Naive B cell (primary cell): ENCODE measurements around the gene TPRX1. TPM values are rescaled to one million over a fixed set of nuclear protein-coding genes. Genes with fewer than 3 reads are reported as not detected.
"Not testable (repeated sequence)": the region's sequence is repeated elsewhere in the genome, so short reads cannot be mapped to it uniquely, and the experiment has no call there.

Experiments
- ATAC-seq, 2 donors: fragments of 150-1000 bp; cut with Tn5 transposase; 2 replicates each; pipeline ENCODE4 v1.10.0; 2021; ENCODE audit warnings: low read depth in 2 of 2, mild to moderate bottlenecking in 2 of 2, moderate library complexity in 2 of 2
- DNase-seq: peaks from one replicate; pipeline ENCODE4 v3.0.0; 2022
- H3K27ac Mint-ChIP-seq, 6 donors: one replicate each; pipeline ENCODE4 v1.8.0; 2020 to 2022; ENCODE audit warnings: mild to moderate bottlenecking in 6 of 6, mixed read lengths in 6 of 6, moderate library complexity in 5 of 6, inconsistent platforms in 2 of 6
- H3K27me3 Mint-ChIP-seq, 3 donors: one replicate each; pipeline ENCODE4 v1.8.0; 2021 to 2022; ENCODE audit warnings: mixed read lengths in 3 of 3, mild to moderate bottlenecking in 1 of 3
- H3K36me3 Mint-ChIP-seq, 2 donors: one replicate each; pipeline ENCODE4 v1.8.0; 2020 to 2022; ENCODE audit warnings: mixed read lengths in 2 of 2, inconsistent platforms in 1 of 2, mild to moderate bottlenecking in 1 of 2
- H3K4me1 Mint-ChIP-seq, 3 donors: one replicate each; pipeline ENCODE4 v1.8.0; 2020 to 2022; ENCODE audit warnings: mixed read lengths in 3 of 3, inconsistent platforms in 1 of 3, mild to moderate bottlenecking in 1 of 3, moderate library complexity in 1 of 3
- H3K4me3 Mint-ChIP-seq, 8 donors: one replicate each; pipeline ENCODE4 v1.8.0; 2020 to 2022; ENCODE audit warnings: mild to moderate bottlenecking in 8 of 8, mixed read lengths in 8 of 8, moderate library complexity in 8 of 8, inconsistent platforms in 2 of 8
- H3K9me3 Mint-ChIP-seq, 7 donors: one replicate each; pipeline ENCODE4 v1.8.0; 2020 to 2022; ENCODE audit warnings: mixed read lengths in 7 of 7, mild to moderate bottlenecking in 5 of 7, inconsistent platforms in 2 of 7, moderate library complexity in 1 of 7
- polyA plus RNA-seq, 6 donors: library from polyadenylated mRNA; unstranded; fragments of 300-500 nt; fragmentation: Illumina TruSeq; gene quantifications; one replicate each; pipeline ENCODE4 v1.2.3, GENCODE V29; 2021; ENCODE audit warnings: low read depth in 6 of 6

The TPRX1 gene
- polyA plus RNA-seq, 6 donors from 2014 or later: not detected

DNA sequence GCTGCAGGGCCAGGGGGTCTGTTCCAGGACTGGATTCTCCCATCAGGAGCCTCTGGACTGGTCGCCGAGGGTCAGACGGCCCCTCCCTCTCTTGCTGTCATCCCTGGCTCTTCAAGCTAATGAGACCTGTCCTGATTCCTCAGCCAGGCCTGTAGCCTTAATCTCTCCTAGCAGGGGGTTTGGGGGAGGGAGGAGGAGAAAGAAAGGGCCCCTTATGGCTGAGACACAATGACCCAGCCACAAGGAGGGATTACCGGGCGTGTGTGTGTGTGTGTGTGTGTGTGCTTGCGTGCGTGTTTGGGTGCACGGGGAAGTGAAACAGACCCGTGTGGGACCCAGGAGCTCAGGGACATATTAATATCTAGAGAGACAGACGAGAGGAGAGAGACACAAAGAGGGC, 15.5 kb upstream of the TPRX1 start:
- ATAC-seq (peak; percentile 48 to 65), DNase-seq (no peak)
- Mint-ChIP-seq H3K27me3 (peaks cover 29 to 57% (median 53%) of the 10 kb centered on the region in 3 donors), H3K4me1 (peaks cover 7 to 13% (median 8%) of the 10 kb centered on the region in 3 donors), H3K36me3 (no peaks in the 10 kb centered on the region), H3K4me3 (peak overlapping the region in 5 of 8 donors; percentile 0 to 59 (median 18)), H3K27ac (peak overlapping the region in 2 of 6 donors; percentile 17 to 38), H3K9me3 (peaks cover 0 to 9% (median 0%) of the 10 kb centered on the region in 7 donors)

DNA sequence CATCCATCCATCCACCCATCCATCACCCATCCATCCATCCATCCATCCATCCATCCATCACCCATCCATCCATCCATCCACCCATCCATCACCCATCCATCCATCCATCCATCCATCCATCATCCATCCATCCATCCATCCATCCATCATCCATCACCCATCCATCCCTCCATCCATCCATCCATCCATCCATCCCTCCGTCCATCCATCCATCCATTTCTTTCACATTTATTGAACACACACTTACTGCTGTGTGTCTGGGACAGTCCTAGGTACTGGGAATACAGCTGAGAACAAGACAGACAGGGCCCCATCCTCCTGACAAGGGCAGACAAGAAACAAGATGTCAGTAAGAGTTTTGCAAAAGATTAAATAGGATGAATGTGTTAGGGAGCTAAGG, 13.9 kb upstream of the TPRX1 start:
- H3K9me3 Mint-ChIP-seq, H3K36me3 Mint-ChIP-seq, DNase-seq, ATAC-seq: not testable (repeated sequence)
- Mint-ChIP-seq H3K27me3 (peaks cover 29 to 64% (median 48%) of the 10 kb centered on the region in 3 donors), H3K4me3 (peak overlapping the region in 1 of 8 donors; percentile 35), H3K4me1 (peaks cover 7 to 13% (median 13%) of the 10 kb centered on the region in 3 donors), H3K27ac (peak overlapping the region in 1 of 6 donors; percentile 67)

DNA sequence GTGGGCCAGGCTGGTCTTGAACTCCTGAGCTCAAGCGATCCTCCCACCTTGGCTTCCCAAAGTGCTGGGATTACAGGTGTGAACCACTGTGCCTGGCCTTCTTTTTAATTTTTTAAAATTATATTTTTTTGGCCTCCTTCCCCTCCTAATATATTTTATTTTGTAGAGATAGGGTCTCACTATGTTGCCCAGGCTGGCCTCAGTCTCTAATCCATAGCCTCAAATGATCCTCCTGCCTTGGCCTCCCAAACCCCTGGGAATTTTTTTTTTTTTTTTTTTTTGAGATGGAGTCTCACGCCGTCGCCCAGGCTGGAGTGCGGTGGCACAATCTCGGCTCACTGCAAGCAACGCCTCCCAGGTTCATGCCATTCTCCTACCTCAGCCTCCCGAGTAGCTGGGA, 11.9 kb upstream of the TPRX1 start:
- not testable (repeated sequence) for H3K4me3 Mint-ChIP-seq, H3K9me3 Mint-ChIP-seq, H3K27ac Mint-ChIP-seq, DNase-seq, H3K36me3 Mint-ChIP-seq, ATAC-seq
- peaks cover 7 to 13% (median 13%) of the 10 kb centered on the region in 3 donors for H3K4me1 Mint-ChIP-seq
- peaks cover 24 to 45% (median 39%) of the 10 kb centered on the region in 3 donors for H3K27me3 Mint-ChIP-seq

DNA sequence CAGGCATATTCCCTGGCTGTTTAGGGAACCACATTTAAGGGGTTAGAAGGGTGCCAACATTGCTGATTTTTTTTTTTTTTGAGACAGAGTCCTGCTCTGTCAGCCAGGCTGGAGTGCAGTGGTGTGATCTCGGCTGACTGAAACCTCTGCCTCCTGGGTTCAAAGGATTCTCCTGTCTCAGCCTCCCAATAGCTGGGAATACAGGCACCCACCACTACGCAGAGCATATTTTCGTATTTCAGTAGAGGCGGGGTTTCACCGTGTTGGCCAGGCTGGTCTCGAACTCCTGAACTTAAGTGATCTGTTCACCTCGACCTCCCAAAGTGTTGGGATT, 9.6 kb upstream of the TPRX1 start:
- ATAC-seq (no peak), DNase-seq (no peak)
- peaks cover 0 to 6% (median 0%) of the 10 kb centered on the region in 7 donors for H3K9me3 Mint-ChIP-seq
- H3K27me3 Mint-ChIP-seq: peaks cover 9 to 29% (median 23%) of the 10 kb centered on the region in 3 donors
- H3K27ac Mint-ChIP-seq: no peak overlapping the region
- no peak overlapping the region for H3K4me3 Mint-ChIP-seq
- no peaks in the 10 kb centered on the region for H3K36me3 Mint-ChIP-seq
- H3K4me1 Mint-ChIP-seq: peaks cover 0 to 5% (median 0%) of the 10 kb centered on the region in 3 donors

DNA sequence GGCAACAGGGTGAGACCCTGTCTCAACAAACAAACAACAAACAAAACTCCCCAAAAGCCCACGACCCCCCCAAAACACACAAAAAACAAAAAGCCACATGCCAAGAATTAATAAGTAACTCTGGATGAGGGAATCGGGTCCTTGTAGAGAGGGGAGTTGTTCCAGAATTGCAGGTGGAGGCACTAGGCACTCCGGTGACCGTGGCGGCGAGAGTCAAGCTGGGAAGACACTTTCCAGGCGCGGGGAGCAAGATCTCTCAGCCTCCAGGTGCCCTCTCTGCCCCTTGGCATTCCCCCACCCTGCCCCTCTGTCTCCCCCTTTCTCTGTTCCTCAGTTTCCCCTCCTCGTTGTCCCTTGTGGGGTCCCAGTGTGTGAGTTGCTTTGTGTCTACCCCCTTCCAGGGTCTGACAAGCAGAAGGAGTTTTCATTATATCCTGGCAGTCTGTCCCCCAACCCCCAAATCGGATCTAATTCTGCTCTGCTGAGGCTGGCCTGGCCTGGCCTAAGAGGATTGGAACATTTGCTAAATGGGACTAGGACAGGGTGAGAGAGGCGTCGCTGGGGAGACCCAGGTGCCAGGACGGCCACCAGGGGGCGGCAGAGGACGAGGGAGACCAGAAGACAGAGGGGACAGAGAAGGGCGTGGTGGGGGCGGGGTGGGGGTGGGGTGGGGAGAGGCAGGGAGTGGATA, 9.1 kb upstream of the TPRX1 start:
- DNase-seq (peak; percentile 31), ATAC-seq (peak; percentile 38 to 65)
- no peak overlapping the region for H3K27ac Mint-ChIP-seq
- H3K9me3 Mint-ChIP-seq: peaks cover 0 to under 1% (median 0%) of the 10 kb centered on the region in 7 donors
- peaks cover 0 to 5% (median 0%) of the 10 kb centered on the region in 3 donors for H3K4me1 Mint-ChIP-seq
- H3K4me3 Mint-ChIP-seq: no peak overlapping the region
- no peaks in the 10 kb centered on the region for H3K36me3 Mint-ChIP-seq
- peaks cover 8 to 24% (median 18%) of the 10 kb centered on the region in 3 donors for H3K27me3 Mint-ChIP-seq

DNA sequence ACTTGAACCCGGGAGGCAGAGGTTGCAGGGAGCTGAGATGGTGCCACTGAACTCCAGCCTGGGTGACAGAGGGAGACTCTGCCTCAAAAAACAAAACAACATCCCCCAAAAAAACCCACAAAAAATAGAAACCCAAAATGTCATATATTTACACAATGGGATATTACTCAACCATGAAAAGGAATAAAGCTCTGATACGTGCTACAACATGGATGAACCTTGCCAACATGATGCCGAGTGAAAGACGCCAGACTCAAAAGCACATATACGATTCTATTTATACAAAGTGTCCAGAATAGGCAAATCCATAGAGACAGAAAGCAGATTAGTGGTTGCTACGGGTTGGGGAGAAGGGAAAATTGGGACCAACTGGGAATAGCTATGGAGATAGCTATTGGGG, 2.1 kb upstream of the TPRX1 start:
- Mint-ChIP-seq H3K36me3 (peaks cover 0 to 6% of the 10 kb centered on the region in 2 donors), H3K27me3 (peaks cover 10 to 15% (median 12%) of the 10 kb centered on the region in 3 donors), H3K4me1 (no peaks in the 10 kb centered on the region), H3K27ac (no peak overlapping the region), H3K9me3 (peaks cover 0 to 2% (median under 1%) of the 10 kb centered on the region in 7 donors), H3K4me3 (peak overlapping the region in 1 of 8 donors; percentile 59)
- no peak for ATAC-seq
- no peak for DNase-seq

DNA sequence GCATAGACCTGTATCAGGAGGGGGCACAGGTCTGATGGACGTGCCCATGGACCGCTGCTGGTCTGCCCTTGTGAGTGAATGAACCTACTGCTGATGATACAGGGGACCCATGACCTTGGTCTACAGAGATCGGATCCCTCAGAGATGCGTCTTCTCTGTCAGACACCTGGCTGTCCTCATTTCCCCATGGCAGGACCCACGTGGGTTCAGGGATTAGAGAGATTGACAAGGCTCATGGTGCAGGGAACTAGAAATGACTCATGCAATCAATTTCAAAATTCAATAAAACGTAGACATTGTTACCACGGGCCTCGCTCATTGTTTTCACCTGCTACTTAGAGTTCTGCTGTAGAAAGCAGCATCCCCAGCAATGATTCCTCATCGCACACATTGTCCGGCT, 962 bp upstream of the TPRX1 start:
- Mint-ChIP-seq H3K4me3 (no peak overlapping the region), H3K27me3 (peaks cover 8 to 12% (median 10%) of the 10 kb centered on the region in 3 donors), H3K9me3 (peaks cover 0 to 8% (median 7%) of the 10 kb centered on the region in 7 donors), H3K36me3 (peaks cover 0 to 14% of the 10 kb centered on the region in 2 donors), H3K27ac (no peak overlapping the region), H3K4me1 (no peaks in the 10 kb centered on the region)
- DNase-seq (no peak), ATAC-seq (no peak)

DNA sequence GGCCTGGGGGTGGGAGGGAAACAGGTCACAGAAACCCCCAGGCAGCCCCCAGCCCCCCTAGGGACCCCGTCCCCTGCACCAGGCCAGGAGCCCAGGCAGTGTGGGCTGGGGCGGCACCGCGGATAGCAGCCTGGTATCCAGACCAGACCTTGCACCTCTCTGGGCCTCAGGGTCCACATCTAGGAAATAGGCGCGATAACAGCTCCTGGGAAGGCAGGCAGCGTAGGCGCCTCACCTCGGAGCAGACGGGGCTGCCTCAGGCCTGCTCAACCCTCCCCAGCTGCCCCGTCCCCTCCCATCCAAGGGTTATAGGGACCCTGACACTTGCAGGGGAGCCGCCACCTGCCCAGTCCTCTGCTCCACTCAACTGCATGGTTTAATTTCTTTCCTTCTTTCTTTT, 680 bp downstream of the TPRX1 start:
- H3K4me1 Mint-ChIP-seq, H3K4me3 Mint-ChIP-seq, H3K27ac Mint-ChIP-seq, ATAC-seq, DNase-seq: not testable (repeated sequence)
- Mint-ChIP-seq H3K9me3 (peaks cover 0 to 11% (median 8%) of the 10 kb centered on the region in 7 donors), H3K36me3 (peaks cover 0 to 14% of the 10 kb centered on the region in 2 donors), H3K27me3 (peaks cover 8 to 14% (median 12%) of the 10 kb centered on the region in 3 donors)

DNA sequence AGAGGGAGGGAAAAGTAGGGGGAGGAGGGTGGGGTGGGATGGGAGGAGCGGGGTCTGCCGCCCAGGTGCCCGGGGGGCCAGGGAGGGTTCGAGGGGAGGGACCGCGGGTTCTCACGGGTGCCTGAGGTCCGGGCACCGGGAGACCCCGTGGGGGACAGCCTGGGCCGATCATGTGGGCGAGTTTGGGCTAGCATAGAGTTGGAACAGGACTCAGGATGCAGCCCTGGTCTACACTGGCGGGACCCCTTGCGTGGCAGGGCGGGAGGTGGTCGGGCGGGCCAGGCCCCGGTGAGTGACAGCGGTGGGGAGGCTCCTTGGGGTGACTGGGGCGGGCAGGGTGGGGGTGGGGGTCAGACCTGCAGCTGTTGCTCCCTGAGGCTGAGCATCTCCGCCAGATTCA, 1.2 kb downstream of the TPRX1 start:
- not testable (repeated sequence) for H3K27ac Mint-ChIP-seq, H3K4me1 Mint-ChIP-seq, ATAC-seq, H3K4me3 Mint-ChIP-seq, DNase-seq
- H3K27me3 Mint-ChIP-seq: peaks cover 6 to 15% (median 14%) of the 10 kb centered on the region in 3 donors
- H3K36me3 Mint-ChIP-seq: peaks cover 0 to 14% of the 10 kb centered on the region in 2 donors
- peaks cover 0 to 11% (median 8%) of the 10 kb centered on the region in 7 donors for H3K9me3 Mint-ChIP-seq

DNA sequence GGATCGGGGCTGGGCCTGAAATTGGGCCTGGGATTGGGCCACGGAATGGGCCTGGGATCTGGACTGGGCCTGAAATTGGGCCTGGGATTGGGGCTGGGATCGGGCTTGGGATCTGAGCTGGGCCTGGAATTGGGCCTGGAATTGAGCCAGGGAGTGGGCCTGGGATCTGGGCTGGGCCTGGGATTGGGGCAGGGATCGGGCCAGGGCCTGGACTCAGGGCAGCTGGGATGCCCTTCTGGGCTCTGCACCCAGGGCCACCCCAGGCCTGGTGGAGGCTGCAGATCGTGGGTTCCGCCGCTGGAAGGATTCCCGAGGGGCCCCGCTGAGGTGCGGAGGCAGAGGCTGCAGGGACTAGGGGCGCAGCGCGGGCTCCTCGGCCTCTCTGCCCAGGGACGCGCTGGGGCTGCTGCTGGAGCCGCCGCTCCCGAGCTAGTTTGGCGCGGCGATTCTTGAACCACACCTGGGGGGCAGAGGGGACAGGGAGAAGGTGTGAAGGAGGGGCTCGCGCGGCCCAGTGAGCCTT, 1.8 kb downstream of the TPRX1 start:
- DNase-seq: no peak
- H3K4me3 Mint-ChIP-seq: no peak overlapping the region
- peaks cover 0 to 11% (median 8%) of the 10 kb centered on the region in 7 donors for H3K9me3 Mint-ChIP-seq
- no peaks in the 10 kb centered on the region for H3K4me1 Mint-ChIP-seq
- peaks cover 6 to 20% (median 15%) of the 10 kb centered on the region in 3 donors for H3K27me3 Mint-ChIP-seq
- peaks cover 0 to 14% of the 10 kb centered on the region in 2 donors for H3K36me3 Mint-ChIP-seq
- H3K27ac Mint-ChIP-seq: peak overlapping the region in 1 of 6 donors; percentile 86
- no peak for ATAC-seq

DNA sequence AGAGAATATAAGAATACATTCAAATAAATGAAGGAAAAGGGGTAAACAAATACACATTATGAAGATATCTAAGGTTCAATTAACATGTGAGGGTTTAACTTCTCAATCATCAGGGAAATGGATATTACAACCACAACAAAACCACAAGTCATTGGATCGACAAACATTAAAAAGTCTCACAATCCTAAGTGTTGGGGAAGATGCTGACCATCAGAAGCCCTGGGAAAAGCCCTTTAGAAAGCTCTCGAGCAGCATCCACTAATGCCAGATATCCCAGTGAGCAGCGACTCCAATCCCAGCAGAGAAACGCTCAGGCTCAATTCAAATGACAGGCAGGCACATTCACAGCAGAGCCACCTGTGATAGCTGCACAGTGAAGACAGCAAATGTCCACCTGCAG, 3.1 kb downstream of the TPRX1 start:
- Mint-ChIP-seq H3K9me3 (peaks cover 0 to 11% (median 8%) of the 10 kb centered on the region in 7 donors), H3K27ac (no peak overlapping the region), H3K27me3 (peaks cover 6 to 16% (median 9%) of the 10 kb centered on the region in 3 donors), H3K4me1 (no peaks in the 10 kb centered on the region), H3K36me3 (peaks cover 0 to 14% of the 10 kb centered on the region in 2 donors), H3K4me3 (no peak overlapping the region)
- ATAC-seq (no peak), DNase-seq (no peak)

DNA sequence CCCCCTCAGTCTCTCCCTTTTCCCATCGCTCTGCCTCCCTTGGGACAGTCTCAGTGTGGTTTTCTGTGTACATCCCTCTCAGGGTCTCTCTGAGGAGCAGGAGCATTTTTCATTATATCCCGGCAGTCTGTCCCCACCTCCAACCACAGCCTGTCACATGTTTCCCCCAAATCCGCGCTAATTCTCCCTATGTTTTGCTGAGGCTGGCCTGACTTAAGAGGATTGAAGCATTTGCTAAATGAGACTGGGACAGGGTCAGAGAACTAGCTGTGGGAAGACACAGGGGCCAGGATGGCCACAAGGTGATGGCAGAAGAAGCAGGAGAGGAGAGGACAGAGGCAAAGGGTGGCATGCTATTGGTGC, 5.5 kb downstream of the TPRX1 start:
- Mint-ChIP-seq H3K36me3 (peaks cover 0 to 14% of the 10 kb centered on the region in 2 donors), H3K27ac (no peak overlapping the region)
- DNase-seq: no peak

DNA sequence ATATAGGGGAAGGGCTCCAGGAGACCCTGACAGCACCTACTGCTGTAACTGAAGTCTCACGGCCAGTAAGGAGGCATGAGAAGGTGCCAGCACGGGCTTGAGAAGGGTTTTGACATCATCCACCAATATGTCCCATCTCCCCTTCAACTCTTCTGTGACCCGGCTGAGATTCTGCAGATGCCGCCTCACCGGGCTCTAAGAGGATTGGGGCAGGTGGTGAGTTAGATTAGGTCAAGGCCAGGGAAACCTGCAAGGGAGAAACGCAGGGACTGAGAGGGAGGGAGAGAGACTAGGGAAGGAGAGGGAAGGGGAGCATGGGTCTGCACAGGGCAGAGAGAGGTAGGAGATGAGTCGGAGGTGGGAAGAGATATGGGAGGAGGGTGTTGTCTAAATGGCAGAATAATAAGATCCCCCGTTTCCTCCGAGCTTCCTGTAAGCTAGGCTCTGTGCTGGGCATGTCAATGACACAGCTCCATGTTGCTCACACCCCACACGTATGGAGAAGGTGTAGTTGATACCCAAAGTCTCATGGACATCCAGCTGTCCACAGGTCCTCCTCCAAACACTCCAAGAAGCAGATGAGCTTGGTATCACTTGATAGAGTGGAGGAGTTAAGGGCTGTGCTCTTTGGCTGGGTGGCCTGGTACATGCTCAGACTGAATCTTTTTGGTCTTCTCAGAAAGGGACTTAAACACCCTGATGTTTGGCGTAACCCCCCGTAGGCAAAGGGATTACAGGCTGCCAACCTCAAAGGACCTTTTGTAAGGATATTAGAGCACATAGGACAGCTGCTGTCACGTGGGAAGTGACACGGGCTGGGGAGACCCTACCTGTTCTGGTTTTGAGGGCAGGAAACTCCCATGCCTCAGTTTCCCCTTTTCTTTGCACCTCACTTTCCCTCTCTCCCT, 6.1 kb downstream of the TPRX1 start:
- Mint-ChIP-seq H3K27me3 (peaks cover 5 to 22% (median 8%) of the 10 kb centered on the region in 3 donors), H3K4me1 (no peaks in the 10 kb centered on the region), H3K4me3 (peak overlapping the region in 1 of 8 donors; percentile 47), H3K27ac (no peak overlapping the region), H3K36me3 (peaks cover 0 to 14% of the 10 kb centered on the region in 2 donors), H3K9me3 (peaks cover 0 to 11% (median 8%) of the 10 kb centered on the region in 7 donors)
- no peak for ATAC-seq
- DNase-seq: no peak

More for the DNA sequence above, 5.5 kb downstream of the TPRX1 start:
- no peaks in the 10 kb centered on the region for H3K4me1 Mint-ChIP-seq
- peaks cover 0 to 11% (median 8%) of the 10 kb centered on the region in 7 donors for H3K9me3 Mint-ChIP-seq
- H3K4me3 Mint-ChIP-seq: no peak overlapping the region
- no peak for ATAC-seq
- peaks cover 5 to 22% (median 8%) of the 10 kb centered on the region in 3 donors for H3K27me3 Mint-ChIP-seq
